HCT116 (cell line): ENCODE measurements around the gene TNKS1BP1. TPM values are rescaled to one million over a fixed set of nuclear protein-coding genes. Genes with fewer than 3 reads are reported as not detected.

Source experiments
- ATAC-seq: fragments of 200-7000 bp; cut with Tn5 transposase; 2 replicates; pipeline ENCODE4 v1.9.1; 2020; ENCODE audit warnings: mild to moderate bottlenecking, moderate library complexity
- BruUV-seq: library from RNA; stranded (reverse); fragments of 400-500 nt; replicated peaks from 2 replicates; lab custom pipeline; 2021; lab: Mats Ljungman, UMichigan
- CTCF ChIA-PET: fragments of 300-600 bp; sonication (Branson Sonifier 250); formaldehyde crosslinking; loops from one replicate; lab custom pipeline; 2021; ENCODE audit warnings: antibody characterized with exemption; lab: Charles Lee
- POLR2A ChIA-PET: fragments of 300-600, 350-600 bp; sonication (Branson Sonifier 250); formaldehyde crosslinking; loops from one replicate; lab custom pipeline; 2021; ENCODE audit warnings: antibody characterized with exemption; lab: Charles Lee
- RAD21 ChIA-PET, 2 experiments: fragments of 300-600 bp; sonication (Branson Sonifier 250); formaldehyde crosslinking; loops; one replicate each; lab custom pipeline; 2023; ENCODE audit warnings: low total read pairs in 2 of 2; ENCODE audit not compliant: uncharacterized antibody in 2 of 2, unreplicated experiment in 2 of 2, low non-redundant PET in 1 of 2; lab: Charles Lee
- DNase-seq: peaks from one replicate; pipeline ENCODE4 v3.0.0-alpha.2; 2010; ENCODE audit warnings: low read depth, low spot score
- H2AFZ ChIP-seq: fragments of 200-600 bp; shearing (Covaris generic), sonication (generic); 2 replicates; pipeline ENCODE4 v1.6.1; 2017; ENCODE audit warnings: low read depth, mixed run types, mixed read lengths, antibody characterized with exemption, low read length; ENCODE audit not compliant: poor library complexity, severe bottlenecking
- H3K27ac ChIP-seq: 2 replicates; pipeline ENCODE4 v1.5.1; 2012; ENCODE audit warnings: low read depth, low read length
- H3K27me3 ChIP-seq: fragments of 200-600 bp; sonication (generic); 2 replicates; pipeline ENCODE4 v1.6.1; 2016; ENCODE audit warnings: mixed run types, low read length, mixed read lengths; ENCODE audit not compliant: insufficient read depth
- H3K36me3 ChIP-seq, 2 experiments: fragments of 200-500 bp in 1 of 2; fragments of 200-600 bp in 1 of 2; sonication (Bioruptor generic) in 1 of 2; sonication (generic) in 1 of 2; 2 replicates each; pipeline versions ENCODE4 v1.5.1 to v1.6.1; 2014 to 2016; ENCODE audit warnings: low read length in 2 of 2, inconsistent platforms in 1 of 2, mixed read lengths in 1 of 2, mixed run types in 1 of 2; ENCODE audit not compliant: insufficient read depth in 2 of 2, control insufficient read depth in 1 of 2
- H3K4me1 ChIP-seq, 2 experiments: fragments of 200-600 bp in 1 of 2; sonication (generic) in 1 of 2; 2 replicates each; pipeline versions ENCODE4 v1.5.1 to v1.6.1; 2012 to 2017; ENCODE audit warnings: low read length in 2 of 2, inconsistent platforms in 1 of 2, mild to moderate bottlenecking in 1 of 2, mixed read lengths in 1 of 2, mixed run types in 1 of 2, moderate library complexity in 1 of 2; ENCODE audit not compliant: insufficient read depth in 2 of 2, control insufficient read depth in 1 of 2
- H3K4me2 ChIP-seq: fragments of 200-600 bp; sonication (generic); 2 replicates; pipeline ENCODE4 v1.6.1; 2017; ENCODE audit warnings: mixed run types, low read length, mixed read lengths
- H3K4me3 ChIP-seq, 2 experiments: fragments of 200-600 bp in 1 of 2; sonication (generic) in 1 of 2; replicated peaks in 1 of 2; 2 replicates each; pipeline ENCODE4 v1.5.1; 2011 to 2016; ENCODE audit warnings: low read length in 2 of 2, control low read depth in 1 of 2, low read depth in 1 of 2, mild to moderate bottlenecking in 1 of 2, mixed read lengths in 1 of 2, mixed run types in 1 of 2
- H3K79me2 ChIP-seq: fragments of 200-600 bp; sonication (generic); 2 replicates; pipeline ENCODE4 v1.6.1; 2017; ENCODE audit warnings: mild to moderate bottlenecking, mixed run types, low read length, moderate library complexity, mixed read lengths; ENCODE audit not compliant: insufficient read depth
- H3K9ac ChIP-seq: fragments of 200-600 bp; sonication (generic); 2 replicates; pipeline ENCODE4 v1.6.1; 2016; ENCODE audit warnings: low read length, mixed read lengths
- H3K9me2 ChIP-seq: fragments of 200-600 bp; sonication (generic), shearing (Covaris generic); 2 replicates; pipeline ENCODE4 v1.6.1; 2017; ENCODE audit warnings: mixed run types, mild to moderate bottlenecking, moderate library complexity; ENCODE audit not compliant: insufficient read depth
- H3K9me3 ChIP-seq, 2 experiments: fragments of 200-500 bp in 1 of 2; fragments of 200-600 bp in 1 of 2; sonication (Bioruptor generic) in 1 of 2; sonication (generic) in 1 of 2; 2 replicates each; pipeline ENCODE4 v1.6.1; 2014 to 2017; ENCODE audit warnings: low read length in 2 of 2, mixed read lengths in 2 of 2, inconsistent platforms in 1 of 2, low read depth in 1 of 2, mild to moderate bottlenecking in 1 of 2, mixed run types in 1 of 2, moderate library complexity in 1 of 2; ENCODE audit not compliant: control insufficient read depth in 1 of 2, insufficient read depth in 1 of 2
- H4K20me1 ChIP-seq: fragments of 200-600 bp; sonication (generic), shearing (Covaris generic); 2 replicates; pipeline ENCODE4 v1.6.1; 2017; ENCODE audit warnings: mixed run types, mild to moderate bottlenecking, moderate library complexity; ENCODE audit not compliant: insufficient read depth
- CBX3 ChIP-seq: IDR thresholded peaks from 2 replicates; pipeline ENCODE4 v1.6.1; 2012; ENCODE audit warnings: low read depth
- EGR1 ChIP-seq: IDR thresholded peaks from 2 replicates; pipeline ENCODE4 v1.6.1; 2012; ENCODE audit warnings: low read depth
- ELF1 ChIP-seq: IDR thresholded peaks from 2 replicates; pipeline ENCODE4 v1.6.1; 2012; ENCODE audit warnings: low read depth, borderline replicate concordance
- EZH2 ChIP-seq: fragments of 200-600 bp; sonication (generic); IDR thresholded peaks from 2 replicates; pipeline ENCODE4 v1.6.1; 2017; ENCODE audit warnings: antibody characterized with exemption, mixed run types
- MAX ChIP-seq: IDR thresholded peaks from 2 replicates; pipeline ENCODE4 v1.6.1; 2012
- POLR2A ChIP-seq: IDR thresholded peaks from 2 replicates; pipeline ENCODE4 v1.7.0; 2011; ENCODE audit warnings: borderline replicate concordance; ENCODE audit not compliant: insufficient read depth, insufficient read length; ENCODE audit errors: extremely low read depth
- POLR2AphosphoS5 ChIP-seq: IDR thresholded peaks from 2 replicates; pipeline ENCODE4 v1.6.1; 2011; ENCODE audit warnings: mild to moderate bottlenecking, low read depth, low read length, moderate library complexity
- SIN3A ChIP-seq: IDR thresholded peaks from 2 replicates; pipeline ENCODE4 v1.6.1; 2012; ENCODE audit warnings: low read depth
- SP1 ChIP-seq: IDR thresholded peaks from 2 replicates; pipeline ENCODE4 v1.6.1; 2012; ENCODE audit warnings: low read depth
- TCF7L2 ChIP-seq: IDR thresholded peaks from 2 replicates; pipeline ENCODE4 v1.7.0; 2011; ENCODE audit warnings: borderline replicate concordance, inconsistent platforms; ENCODE audit not compliant: insufficient read depth, insufficient read length; ENCODE audit errors: extremely low read depth
- intact Hi-C: fragments of 100-400 bp; cut with micrococcal nuclease; formaldehyde crosslinking; loops from 2 replicates; pipeline ENCODE4 v1.10.0; 2022
- total RNA-seq: library from RNA; stranded (reverse); gene quantifications from one replicate; pipeline ENCODE4 v1.2.1, GENCODE V29; 2021; ENCODE audit not compliant: unreplicated experiment
- TF ChIP-seq, protein P1 (sequence below), 3 experiments: fragments of 200-600 bp in 1 of 3; sonication (generic) in 1 of 3; IDR thresholded peaks in 2 of 3; conservative IDR thresholded peaks in 1 of 3; 2 replicates each; pipeline ENCODE4 v1.5.1; 2012 to 2017; ENCODE audit warnings: low read depth in 2 of 3, low read length in 2 of 3, antibody characterized with exemption in 1 of 3, borderline replicate concordance in 1 of 3, control low read depth in 1 of 3, mild to moderate bottlenecking in 1 of 3, mixed read lengths in 1 of 3, mixed run types in 1 of 3, moderate library complexity in 1 of 3; ENCODE audit not compliant: insufficient read depth in 1 of 3
- TF ChIP-seq, protein P2 (sequence below): IDR thresholded peaks from 2 replicates; pipeline ENCODE4 v1.6.1; 2012
- TF ChIP-seq, protein P3 (sequence below): IDR thresholded peaks from 2 replicates; pipeline ENCODE4 v1.6.1; 2012; ENCODE audit warnings: low read depth

TNKS1BP1 gene
- total RNA-seq, 1 experiment from 2014 or later, result 77.6 TPM

DNA sequence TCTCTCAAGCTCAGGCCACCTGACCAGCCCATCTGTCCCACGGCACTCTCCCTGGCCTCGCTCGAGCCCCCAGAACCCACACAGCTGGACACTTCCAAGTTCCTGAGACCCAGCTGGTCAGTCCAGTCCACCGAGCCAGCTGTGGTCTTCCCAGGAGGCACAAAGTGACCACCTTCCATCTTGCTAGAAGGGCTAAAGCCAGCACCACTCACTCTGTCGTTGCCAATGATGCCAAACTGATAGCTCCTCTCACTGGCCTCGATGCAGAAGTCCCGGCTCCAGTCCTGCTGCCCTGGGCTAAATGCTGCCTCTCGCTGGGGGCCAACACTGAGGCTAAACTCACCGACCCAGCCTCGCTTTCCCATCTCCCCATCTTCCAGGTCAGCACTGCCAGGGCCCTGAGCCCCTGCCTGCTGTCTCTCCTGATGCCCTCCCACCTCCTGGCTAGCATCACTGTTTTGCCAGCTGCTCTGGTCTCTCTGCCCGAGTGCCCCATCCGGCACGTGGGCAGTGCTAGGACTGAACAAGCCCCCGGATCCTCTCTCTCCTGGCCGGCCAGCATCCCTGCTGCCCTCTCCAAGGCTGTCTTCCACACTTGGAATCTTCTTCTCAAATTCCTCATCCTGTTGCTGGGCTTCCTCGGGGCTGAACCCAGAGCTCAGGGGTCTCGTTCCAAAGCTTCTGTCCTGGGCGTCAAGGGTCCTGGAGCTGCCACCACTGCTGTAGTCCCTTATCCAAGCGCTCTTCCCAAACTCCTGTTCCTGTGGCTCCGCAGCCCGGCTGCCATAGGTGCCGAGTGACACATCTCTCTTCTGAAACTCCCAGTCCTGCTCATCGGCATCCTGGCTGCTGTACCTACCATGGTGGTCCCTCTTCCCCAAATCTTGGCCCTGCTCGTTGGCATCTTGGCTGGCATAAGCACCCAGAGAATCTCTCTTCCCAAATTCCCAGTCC lies 15.4 kb downstream of the TNKS1BP1 start:
- Histone ChIP-seq H3K36me3 (peaks cover 10 to 13% of the 10 kb centered on the region in 2 experiments; a peak in 3 of 4 replicates), H3K4me2 (no peak overlapping the region), H3K27ac (no peak overlapping the region), H3K27me3 (no peaks in the 10 kb centered on the region), H2AFZ (no peak overlapping the region), H3K4me1 (peaks cover 13 to 23% of the 10 kb centered on the region in 2 experiments), H3K79me2 (0 out of 2 replicates have a peak, but pooled peaks cover 4% of the 10 kb centered on the region), H4K20me1 (no peaks in the 10 kb centered on the region), H3K9ac (no peak overlapping the region), H3K9me3 (no peaks in the 10 kb centered on the region), H3K4me3 (no peak overlapping the region), H3K9me2 (no peaks in the 10 kb centered on the region)
- ChIA-PET POLR2A (no interaction called here), RAD21 (no interaction called here), CTCF (no interaction called here)
- intact Hi-C loops, result no loop called here
- no TSS peak for BruUV-seq
- ATAC-seq (no peak), DNase-seq (no peak)
- TF ChIP-seq POLR2A, result no peak
- TF ChIP-seq, protein P1, sequence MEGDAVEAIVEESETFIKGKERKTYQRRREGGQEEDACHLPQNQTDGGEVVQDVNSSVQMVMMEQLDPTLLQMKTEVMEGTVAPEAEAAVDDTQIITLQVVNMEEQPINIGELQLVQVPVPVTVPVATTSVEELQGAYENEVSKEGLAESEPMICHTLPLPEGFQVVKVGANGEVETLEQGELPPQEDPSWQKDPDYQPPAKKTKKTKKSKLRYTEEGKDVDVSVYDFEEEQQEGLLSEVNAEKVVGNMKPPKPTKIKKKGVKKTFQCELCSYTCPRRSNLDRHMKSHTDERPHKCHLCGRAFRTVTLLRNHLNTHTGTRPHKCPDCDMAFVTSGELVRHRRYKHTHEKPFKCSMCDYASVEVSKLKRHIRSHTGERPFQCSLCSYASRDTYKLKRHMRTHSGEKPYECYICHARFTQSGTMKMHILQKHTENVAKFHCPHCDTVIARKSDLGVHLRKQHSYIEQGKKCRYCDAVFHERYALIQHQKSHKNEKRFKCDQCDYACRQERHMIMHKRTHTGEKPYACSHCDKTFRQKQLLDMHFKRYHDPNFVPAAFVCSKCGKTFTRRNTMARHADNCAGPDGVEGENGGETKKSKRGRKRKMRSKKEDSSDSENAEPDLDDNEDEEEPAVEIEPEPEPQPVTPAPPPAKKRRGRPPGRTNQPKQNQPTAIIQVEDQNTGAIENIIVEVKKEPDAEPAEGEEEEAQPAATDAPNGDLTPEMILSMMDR (IDR thresholded peaks at IDR 0.05 in 2 of 3, conservative IDR thresholded peaks at IDR 0.05 in 1 of 3; ENCODE audit: borderline replicate concordance in 1 of 3, insufficient read depth in 1 of 3, low read depth in 2 of 3, low read length in 2 of 3), result no peak
- TF ChIP-seq, protein P2, sequence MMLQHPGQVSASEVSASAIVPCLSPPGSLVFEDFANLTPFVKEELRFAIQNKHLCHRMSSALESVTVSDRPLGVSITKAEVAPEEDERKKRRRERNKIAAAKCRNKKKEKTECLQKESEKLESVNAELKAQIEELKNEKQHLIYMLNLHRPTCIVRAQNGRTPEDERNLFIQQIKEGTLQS, result no peak
- TF ChIP-seq SP1, result no peak
- no peak for TF ChIP-seq CBX3
- TF ChIP-seq EGR1, result no peak
- TF ChIP-seq ELF1, result no peak
- TF ChIP-seq SIN3A, result no peak
- TF ChIP-seq TCF7L2, result no peak
- TF ChIP-seq POLR2AphosphoS5, result no peak
- TF ChIP-seq MAX, result no peak
- TF ChIP-seq, protein P3, sequence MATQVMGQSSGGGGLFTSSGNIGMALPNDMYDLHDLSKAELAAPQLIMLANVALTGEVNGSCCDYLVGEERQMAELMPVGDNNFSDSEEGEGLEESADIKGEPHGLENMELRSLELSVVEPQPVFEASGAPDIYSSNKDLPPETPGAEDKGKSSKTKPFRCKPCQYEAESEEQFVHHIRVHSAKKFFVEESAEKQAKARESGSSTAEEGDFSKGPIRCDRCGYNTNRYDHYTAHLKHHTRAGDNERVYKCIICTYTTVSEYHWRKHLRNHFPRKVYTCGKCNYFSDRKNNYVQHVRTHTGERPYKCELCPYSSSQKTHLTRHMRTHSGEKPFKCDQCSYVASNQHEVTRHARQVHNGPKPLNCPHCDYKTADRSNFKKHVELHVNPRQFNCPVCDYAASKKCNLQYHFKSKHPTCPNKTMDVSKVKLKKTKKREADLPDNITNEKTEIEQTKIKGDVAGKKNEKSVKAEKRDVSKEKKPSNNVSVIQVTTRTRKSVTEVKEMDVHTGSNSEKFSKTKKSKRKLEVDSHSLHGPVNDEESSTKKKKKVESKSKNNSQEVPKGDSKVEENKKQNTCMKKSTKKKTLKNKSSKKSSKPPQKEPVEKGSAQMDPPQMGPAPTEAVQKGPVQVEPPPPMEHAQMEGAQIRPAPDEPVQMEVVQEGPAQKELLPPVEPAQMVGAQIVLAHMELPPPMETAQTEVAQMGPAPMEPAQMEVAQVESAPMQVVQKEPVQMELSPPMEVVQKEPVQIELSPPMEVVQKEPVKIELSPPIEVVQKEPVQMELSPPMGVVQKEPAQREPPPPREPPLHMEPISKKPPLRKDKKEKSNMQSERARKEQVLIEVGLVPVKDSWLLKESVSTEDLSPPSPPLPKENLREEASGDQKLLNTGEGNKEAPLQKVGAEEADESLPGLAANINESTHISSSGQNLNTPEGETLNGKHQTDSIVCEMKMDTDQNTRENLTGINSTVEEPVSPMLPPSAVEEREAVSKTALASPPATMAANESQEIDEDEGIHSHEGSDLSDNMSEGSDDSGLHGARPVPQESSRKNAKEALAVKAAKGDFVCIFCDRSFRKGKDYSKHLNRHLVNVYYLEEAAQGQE, result no peak
- no peak for TF ChIP-seq EZH2
